Effector memory CD4-positive, alpha-beta T cell (primary cell): Measurements from ENCODE around the gene MAGI1.

ENCODE experiments used
- DNase-seq, 3 donors: peaks; one replicate each; pipeline ENCODE4 v3.0.0-alpha.2; 2020
- H3K27ac ChIP-seq: 2 replicates; pipeline ENCODE4 v1.7.0; 2013; ENCODE audit warnings: mild to moderate bottlenecking, low read length, moderate library complexity; ENCODE audit not compliant: insufficient read depth, poor library complexity, severe bottlenecking
- H3K27me3 ChIP-seq: replicated peaks from 2 replicates; pipeline ENCODE4 v1.7.0; 2013; ENCODE audit warnings: mild to moderate bottlenecking, low read length; ENCODE audit not compliant: insufficient read depth, control insufficient read depth, poor library complexity, severe bottlenecking
- H3K36me3 ChIP-seq: 2 replicates; pipeline ENCODE4 v1.7.0; 2013; ENCODE audit warnings: mild to moderate bottlenecking, low read length, moderate library complexity; ENCODE audit not compliant: control insufficient read depth, insufficient read depth
- H3K4me1 ChIP-seq: 2 replicates; pipeline ENCODE4 v1.7.0; 2013; ENCODE audit warnings: low read length, mild to moderate bottlenecking; ENCODE audit not compliant: control insufficient read depth, insufficient read depth, poor library complexity, severe bottlenecking
- H3K4me3 ChIP-seq: 2 replicates; pipeline ENCODE4 v1.7.0; 2013; ENCODE audit warnings: low read length, low read depth, mild to moderate bottlenecking; ENCODE audit not compliant: insufficient read depth, poor library complexity, severe bottlenecking
- H3K9me3 ChIP-seq: 2 replicates; pipeline ENCODE4 v1.7.0; 2013; ENCODE audit warnings: mild to moderate bottlenecking, low read length, moderate library complexity; ENCODE audit not compliant: control insufficient read depth

The MAGI1 gene

DNA sequence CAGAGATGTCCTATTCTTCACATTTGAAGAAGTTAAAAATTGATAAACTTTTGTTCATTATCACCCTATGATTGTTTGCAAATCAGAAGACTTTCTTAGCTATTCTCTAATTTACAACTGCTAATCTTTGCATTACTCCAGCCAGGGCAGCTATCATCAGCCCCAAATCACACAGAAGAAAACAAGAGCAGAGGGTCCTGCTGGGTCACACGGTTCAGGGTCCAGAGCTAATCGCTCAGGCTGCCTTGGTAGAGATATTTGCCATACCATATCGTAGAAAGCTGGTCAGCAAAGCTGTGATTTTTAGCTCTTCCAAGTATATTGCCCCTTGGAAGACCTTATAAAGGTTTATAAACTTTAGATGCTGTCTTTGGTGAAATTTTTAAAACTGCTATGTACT is 181.4 kb downstream of the MAGI1 start:
- H3K4me1 ChIP-seq: no peaks in the 10 kb centered on the region
- H3K36me3 ChIP-seq: no peaks in the 10 kb centered on the region
- H3K27me3 ChIP-seq: no peaks in the 10 kb centered on the region
- no peak overlapping the region for H3K27ac ChIP-seq
- no peak overlapping the region for H3K4me3 ChIP-seq
- no peak for DNase-seq
- no peaks in the 10 kb centered on the region for H3K9me3 ChIP-seq

DNA sequence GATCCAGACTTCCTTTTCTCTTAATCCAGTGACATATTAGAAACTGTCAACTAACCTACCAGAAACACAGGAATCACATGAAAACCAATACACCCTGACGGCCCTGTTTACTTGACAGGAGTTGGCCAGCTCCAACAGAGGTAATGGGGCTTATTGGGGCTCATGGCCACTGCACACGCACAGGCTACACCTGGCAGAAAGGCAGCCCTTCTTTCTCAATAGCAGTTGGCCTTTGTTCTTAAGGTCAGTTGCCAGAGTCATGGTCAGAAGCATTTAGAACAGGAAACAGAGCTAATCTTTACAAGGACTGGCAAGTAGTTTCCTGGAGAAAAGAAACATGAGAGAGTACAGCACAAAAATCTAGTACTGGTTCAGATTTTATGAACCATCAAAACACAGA is 181.8 kb downstream of the MAGI1 start:
- H3K4me3 ChIP-seq: no peak overlapping the region
- H3K4me1 ChIP-seq: no peaks in the 10 kb centered on the region
- no peaks in the 10 kb centered on the region for H3K27me3 ChIP-seq
- H3K27ac ChIP-seq: no peak overlapping the region
- H3K36me3 ChIP-seq: no peaks in the 10 kb centered on the region
- DNase-seq: no peak
- no peaks in the 10 kb centered on the region for H3K9me3 ChIP-seq

DNA sequence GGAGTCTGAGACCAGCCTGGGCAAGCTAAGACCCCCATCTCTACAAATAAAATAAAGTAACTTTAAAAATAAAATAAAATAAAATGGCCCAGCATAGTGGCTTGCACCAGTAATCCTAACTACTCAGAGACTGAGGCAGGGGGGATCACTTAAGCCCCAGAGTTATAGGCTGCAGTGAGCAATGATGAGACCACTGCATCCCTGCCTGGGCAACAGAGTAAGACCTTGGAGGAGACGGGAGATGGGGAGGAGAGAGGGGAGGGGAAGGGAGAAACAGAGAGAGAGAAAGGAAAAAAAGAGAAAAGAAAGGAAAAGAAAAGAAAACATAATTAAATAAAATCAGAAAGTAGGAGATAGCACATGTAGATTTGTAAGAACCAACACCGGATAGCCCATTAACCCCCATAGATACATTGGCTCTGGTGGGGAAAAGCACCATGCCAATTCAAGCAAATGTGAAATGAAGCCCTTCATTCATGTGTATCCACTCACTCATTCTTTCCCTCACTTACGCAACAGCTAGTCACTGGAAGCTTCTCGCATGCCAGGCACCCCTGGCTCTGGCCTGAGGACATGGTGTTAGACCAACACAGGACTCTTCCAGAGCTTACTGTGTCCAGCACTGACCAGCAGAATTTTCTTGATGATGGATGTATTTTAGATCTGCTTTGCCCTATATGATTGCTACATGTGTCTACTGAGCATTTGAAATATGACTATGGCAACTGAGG is 183.2 kb downstream of the MAGI1 start:
- no peaks in the 10 kb centered on the region for H3K9me3 ChIP-seq
- H3K4me3 ChIP-seq: no peak overlapping the region
- no peaks in the 10 kb centered on the region for H3K4me1 ChIP-seq
- no peaks in the 10 kb centered on the region for H3K36me3 ChIP-seq
- DNase-seq: no peak
- no peaks in the 10 kb centered on the region for H3K27me3 ChIP-seq
- no peak overlapping the region for H3K27ac ChIP-seq

DNA sequence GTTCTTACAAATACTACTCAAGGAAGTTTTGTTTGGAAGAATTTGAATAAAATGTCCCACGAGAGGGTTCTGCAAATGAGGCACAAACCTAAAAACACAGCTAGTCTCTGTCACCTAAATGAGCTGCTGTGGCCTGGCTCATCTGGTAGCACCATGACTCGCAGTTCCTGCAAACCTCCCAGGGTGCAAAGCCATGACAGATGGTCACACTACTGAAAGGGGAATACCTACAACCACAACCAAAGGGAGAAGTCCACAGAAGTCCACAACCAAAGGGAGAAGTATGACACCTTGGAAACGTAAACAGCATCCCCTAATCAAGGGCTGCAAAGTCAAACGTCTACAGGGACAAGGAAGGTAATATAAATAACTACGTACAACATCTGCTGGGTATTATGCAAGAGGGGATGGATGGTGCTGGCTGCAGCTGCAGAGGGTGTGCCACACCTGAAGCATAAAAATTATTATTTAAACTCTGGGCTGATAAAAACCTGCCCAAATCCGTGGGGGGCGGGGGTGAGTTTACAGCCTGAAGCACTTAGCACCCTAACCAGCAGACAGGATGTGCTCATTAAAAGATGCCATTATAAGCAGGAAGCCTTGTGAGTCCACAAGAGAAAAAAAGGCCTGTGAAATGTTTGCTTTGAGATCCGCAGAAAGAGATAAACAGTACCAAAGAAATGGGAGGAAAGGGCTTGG is 184.0 kb downstream of the MAGI1 start:
- Histone ChIP-seq H3K9me3 (no peaks in the 10 kb centered on the region), H3K4me3 (no peak overlapping the region), H3K27ac (no peak overlapping the region), H3K27me3 (no peaks in the 10 kb centered on the region), H3K36me3 (no peaks in the 10 kb centered on the region), H3K4me1 (no peaks in the 10 kb centered on the region)
- no peak for DNase-seq

DNA sequence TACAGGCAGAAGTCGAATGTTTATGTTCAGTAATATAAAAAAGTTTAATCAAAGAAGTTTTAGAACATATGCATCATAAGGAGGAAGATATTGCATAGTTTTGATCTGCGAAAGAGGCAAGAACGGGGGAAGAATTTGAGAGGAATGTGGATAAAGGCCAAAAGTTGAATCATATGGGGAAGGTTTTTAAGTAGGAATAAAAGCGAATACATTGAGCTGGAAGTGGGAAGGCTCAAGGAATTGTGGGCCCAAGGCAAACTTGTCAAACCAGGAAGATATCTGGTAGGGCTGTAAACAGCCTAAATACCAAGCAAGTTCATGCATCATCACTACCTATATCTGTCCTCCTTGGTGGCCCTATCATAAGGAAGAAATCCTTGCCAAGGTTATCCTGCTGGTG is 186.9 kb downstream of the MAGI1 start:
- Histone ChIP-seq H3K4me1 (no peaks in the 10 kb centered on the region), H3K9me3 (no peaks in the 10 kb centered on the region), H3K36me3 (no peaks in the 10 kb centered on the region), H3K4me3 (no peak overlapping the region), H3K27ac (no peak overlapping the region), H3K27me3 (no peaks in the 10 kb centered on the region)
- DNase-seq: no peak

DNA sequence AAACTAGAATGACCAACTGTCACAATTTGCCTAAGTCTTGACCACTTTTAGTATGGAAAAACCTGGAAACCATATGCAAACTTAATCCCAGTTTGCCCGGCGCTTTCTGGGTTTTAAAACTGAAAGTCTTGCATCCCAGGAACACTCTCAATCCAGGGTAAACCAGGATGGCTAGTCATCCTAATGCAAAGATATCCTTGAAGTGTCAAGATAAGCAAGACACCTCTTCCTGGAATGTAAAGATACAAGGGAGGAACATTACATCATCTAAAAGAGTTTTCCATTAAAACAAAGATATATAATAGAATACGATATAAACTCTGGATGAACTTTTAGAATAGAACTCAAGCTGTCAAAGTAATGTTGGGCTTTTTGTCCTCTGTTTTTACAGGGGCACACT is 188.5 kb downstream of the MAGI1 start:
- no peaks in the 10 kb centered on the region for H3K27me3 ChIP-seq
- DNase-seq: no peak
- no peak overlapping the region for H3K27ac ChIP-seq
- no peaks in the 10 kb centered on the region for H3K9me3 ChIP-seq
- no peaks in the 10 kb centered on the region for H3K36me3 ChIP-seq
- H3K4me1 ChIP-seq: no peaks in the 10 kb centered on the region
- no peak overlapping the region for H3K4me3 ChIP-seq

DNA sequence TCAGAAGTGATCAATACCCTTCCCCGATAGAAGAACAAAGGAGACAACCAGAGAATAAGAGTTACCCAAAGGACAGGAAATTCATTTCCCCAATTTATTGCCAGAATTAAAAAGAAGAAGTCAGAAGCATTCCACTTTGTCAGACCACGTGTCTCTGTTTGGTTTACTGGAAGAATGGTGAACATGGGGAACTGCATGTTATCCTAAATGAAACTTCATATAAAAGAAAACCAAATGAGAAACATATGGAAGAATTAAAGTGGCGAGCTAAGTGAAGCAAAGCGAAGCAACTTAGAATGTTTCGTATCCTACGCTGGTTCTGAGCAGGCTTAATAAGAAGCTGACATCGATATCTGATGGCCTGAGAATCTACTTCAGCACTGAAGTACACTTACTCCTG is 190.7 kb downstream of the MAGI1 start:
- no peak overlapping the region for H3K27ac ChIP-seq
- H3K4me3 ChIP-seq: no peak overlapping the region
- H3K27me3 ChIP-seq: no peaks in the 10 kb centered on the region
- DNase-seq: no peak
- no peaks in the 10 kb centered on the region for H3K36me3 ChIP-seq
- no peaks in the 10 kb centered on the region for H3K4me1 ChIP-seq
- no peaks in the 10 kb centered on the region for H3K9me3 ChIP-seq

DNA sequence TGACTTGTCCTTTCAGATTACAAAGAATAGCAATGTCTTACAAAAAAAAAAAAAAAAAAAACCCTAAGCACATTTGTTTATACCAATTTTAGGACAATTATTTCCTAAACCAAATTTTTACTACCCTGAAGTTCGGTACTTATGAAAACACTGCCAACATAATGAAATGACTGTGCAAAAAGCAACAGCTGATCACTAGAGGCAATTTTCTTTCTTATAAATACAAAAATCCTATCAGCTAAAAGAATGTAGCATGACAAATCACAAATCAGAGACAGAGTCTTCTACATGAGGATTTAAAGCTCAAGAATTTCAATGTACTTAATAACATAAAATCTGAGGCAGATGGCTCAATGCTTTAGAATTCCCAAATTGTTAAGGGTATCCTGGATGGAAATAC is 191.8 kb downstream of the MAGI1 start:
- H3K9me3 ChIP-seq: no peaks in the 10 kb centered on the region
- no peak overlapping the region for H3K27ac ChIP-seq
- no peaks in the 10 kb centered on the region for H3K4me1 ChIP-seq
- H3K36me3 ChIP-seq: no peaks in the 10 kb centered on the region
- H3K27me3 ChIP-seq: no peaks in the 10 kb centered on the region
- H3K4me3 ChIP-seq: no peak overlapping the region
- DNase-seq: no peak

DNA sequence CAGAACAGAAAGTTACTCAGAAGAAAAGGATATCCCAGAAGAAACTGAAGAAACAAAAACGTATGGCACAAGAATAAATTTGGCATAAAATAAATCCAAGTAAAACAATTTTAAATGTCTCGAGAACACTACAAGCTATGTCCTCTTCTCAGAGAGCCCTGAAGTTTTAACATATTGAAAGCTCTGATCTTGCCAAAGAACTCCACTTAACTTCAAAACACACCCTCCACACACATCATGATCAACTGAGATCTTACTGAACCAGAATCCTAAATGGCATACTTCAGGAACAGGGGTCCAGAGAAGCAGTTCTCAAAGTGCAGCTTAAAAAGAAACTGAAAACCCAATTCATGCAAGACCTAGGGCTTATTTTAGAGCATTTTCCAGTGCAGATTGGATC is 194.3 kb downstream of the MAGI1 start:
- Histone ChIP-seq H3K4me3 (no peak overlapping the region), H3K4me1 (no peaks in the 10 kb centered on the region), H3K36me3 (no peaks in the 10 kb centered on the region), H3K27ac (no peak overlapping the region), H3K27me3 (no peaks in the 10 kb centered on the region), H3K9me3 (no peaks in the 10 kb centered on the region)
- DNase-seq: no peak

DNA sequence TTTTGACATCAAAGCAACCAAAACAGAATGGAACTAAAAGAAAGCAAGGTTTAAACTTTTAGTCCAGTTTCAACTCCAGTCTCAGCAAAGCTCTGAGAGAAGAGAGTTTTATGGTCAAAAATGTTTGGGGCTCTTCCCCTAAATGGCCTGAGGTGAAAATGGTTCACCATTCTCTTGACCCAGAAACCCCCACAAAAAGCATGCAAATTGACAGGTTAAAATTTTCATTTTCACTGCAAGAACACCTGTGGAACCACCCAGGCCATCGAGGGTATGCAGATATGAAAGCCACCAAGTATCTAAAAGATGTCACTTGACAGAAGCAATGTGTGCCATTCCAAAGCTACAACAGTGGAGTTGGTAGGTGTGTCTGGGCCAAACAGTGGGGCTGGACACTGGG is 195.0 kb downstream of the MAGI1 start:
- Histone ChIP-seq H3K4me3 (no peak overlapping the region), H3K27ac (no peak overlapping the region), H3K27me3 (no peaks in the 10 kb centered on the region), H3K36me3 (no peaks in the 10 kb centered on the region), H3K9me3 (no peaks in the 10 kb centered on the region), H3K4me1 (no peaks in the 10 kb centered on the region)
- no peak for DNase-seq
